C4-2B (cell line): ENCODE measurements around the gene RNF208.

Source experiments
- H3K27ac ChIP-seq: fragments of 450-650 bp; 2 replicates; pipeline ENCODE4 v1.5.1; 2017
- ZFX ChIP-seq: fragments of 450-650 bp; IDR thresholded peaks from 2 replicates; pipeline ENCODE4 v1.6.1; 2017
- TF ChIP-seq, protein P1 (sequence below): fragments of 450-650 bp; conservative IDR thresholded peaks from 2 replicates; pipeline ENCODE4 v1.5.1; 2017; ENCODE audit warnings: mild to moderate bottlenecking

RNF208 gene

DNA sequence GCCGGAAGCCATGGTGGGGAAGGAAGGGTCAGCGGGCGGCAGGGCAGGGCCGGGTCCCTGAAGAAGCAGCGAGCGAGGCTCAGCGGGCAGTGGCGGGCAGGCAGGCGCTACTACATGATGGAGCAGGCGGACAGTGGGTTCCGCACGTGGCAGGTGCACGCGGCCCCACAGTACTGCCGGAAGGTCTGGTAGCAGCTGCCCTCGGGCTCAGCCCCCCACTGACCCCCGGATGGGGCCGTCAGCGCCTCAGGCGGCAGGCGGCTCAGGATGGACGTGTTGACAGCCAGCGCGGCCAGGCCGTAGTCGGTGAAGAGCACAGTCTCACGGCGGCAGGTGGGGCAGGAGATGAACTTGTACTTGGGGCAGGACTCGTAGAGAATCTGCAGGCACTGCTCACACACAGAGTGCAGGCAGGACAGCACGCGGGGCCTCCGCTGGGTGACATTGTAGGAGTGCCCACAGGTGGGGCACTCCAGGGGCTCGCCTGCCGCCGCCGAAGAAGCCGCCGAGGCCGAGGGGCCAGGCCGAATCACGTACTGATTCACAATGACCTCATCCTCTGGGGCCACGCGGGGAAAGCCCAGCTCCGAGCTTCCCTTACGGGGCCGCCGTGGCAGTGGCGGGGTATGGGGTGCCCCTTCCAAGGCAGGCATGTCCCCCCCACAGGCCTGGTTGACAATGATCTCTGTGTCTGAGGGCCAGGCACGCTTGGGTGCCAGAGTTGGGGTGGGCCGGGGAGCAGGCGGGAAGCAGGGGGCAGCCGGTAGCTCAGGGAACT lies 1.5 kb downstream of the RNF208 start:
- TF ChIP-seq ZFX = no peak
- TF ChIP-seq, protein P1, sequence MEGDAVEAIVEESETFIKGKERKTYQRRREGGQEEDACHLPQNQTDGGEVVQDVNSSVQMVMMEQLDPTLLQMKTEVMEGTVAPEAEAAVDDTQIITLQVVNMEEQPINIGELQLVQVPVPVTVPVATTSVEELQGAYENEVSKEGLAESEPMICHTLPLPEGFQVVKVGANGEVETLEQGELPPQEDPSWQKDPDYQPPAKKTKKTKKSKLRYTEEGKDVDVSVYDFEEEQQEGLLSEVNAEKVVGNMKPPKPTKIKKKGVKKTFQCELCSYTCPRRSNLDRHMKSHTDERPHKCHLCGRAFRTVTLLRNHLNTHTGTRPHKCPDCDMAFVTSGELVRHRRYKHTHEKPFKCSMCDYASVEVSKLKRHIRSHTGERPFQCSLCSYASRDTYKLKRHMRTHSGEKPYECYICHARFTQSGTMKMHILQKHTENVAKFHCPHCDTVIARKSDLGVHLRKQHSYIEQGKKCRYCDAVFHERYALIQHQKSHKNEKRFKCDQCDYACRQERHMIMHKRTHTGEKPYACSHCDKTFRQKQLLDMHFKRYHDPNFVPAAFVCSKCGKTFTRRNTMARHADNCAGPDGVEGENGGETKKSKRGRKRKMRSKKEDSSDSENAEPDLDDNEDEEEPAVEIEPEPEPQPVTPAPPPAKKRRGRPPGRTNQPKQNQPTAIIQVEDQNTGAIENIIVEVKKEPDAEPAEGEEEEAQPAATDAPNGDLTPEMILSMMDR = no peak
- no peak overlapping the region; the same call in 1 of the 2 replicates for H3K27ac ChIP-seq

DNA sequence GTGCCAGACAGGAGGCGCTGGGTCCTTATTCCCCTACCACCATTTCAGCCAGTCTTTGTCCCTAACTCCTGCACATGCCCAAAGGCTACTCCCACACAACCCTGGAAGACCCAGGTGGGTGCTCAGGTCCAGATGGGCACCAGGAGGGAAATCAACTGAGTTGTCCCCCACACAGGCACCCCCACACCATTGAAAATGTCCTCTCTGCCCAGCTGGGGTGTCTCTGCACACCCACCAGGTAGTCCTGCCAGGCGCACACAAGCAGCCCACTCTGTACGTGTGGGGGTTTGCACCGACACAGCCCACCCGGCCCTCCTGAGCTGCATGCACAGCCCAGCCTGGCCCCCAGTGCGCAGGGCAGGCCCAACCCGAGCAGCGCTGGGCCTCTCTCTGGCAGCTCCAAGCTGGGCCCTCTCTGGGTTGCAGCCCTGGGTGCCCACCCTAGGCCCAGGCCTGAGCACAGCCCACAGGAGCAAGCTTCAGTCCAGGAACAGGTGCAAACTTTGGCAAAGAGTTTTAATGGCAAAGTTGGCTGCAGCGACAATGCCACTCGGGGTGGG lies 2.2 kb downstream of the RNF208 start:
- H3K27ac ChIP-seq = peak overlapping the region; percentile 98
- TF ChIP-seq, protein P1 = no peak
- TF ChIP-seq ZFX = no peak

DNA sequence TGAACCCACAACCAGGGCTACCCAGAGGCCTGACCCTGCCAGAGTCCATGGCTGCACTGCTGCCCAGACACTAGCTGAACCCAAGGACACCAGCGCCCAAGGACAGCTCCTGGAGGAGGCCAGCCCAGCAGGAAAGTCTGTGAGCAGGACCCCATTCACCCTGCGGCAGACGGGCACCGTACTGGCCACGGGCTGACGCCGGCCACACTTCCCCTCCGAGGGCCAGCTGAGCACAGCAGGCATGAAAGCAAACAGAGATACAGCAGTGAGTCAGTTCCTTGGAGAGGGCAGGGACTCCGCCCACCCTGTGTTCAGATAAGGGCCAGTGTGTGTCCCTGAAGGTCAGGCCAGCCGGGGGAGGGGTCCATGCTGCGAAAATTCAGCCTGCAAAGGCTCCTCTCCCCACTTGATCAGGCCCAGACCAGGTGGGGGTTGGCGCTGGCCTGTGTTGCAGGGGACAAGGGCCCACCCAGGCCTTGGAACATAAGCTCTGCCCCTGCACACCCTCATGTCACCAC lies 3.2 kb downstream of the RNF208 start:
- no peak for TF ChIP-seq ZFX
- TF ChIP-seq, protein P1 = no peak
- H3K27ac ChIP-seq = peak overlapping the region; percentile 98

DNA sequence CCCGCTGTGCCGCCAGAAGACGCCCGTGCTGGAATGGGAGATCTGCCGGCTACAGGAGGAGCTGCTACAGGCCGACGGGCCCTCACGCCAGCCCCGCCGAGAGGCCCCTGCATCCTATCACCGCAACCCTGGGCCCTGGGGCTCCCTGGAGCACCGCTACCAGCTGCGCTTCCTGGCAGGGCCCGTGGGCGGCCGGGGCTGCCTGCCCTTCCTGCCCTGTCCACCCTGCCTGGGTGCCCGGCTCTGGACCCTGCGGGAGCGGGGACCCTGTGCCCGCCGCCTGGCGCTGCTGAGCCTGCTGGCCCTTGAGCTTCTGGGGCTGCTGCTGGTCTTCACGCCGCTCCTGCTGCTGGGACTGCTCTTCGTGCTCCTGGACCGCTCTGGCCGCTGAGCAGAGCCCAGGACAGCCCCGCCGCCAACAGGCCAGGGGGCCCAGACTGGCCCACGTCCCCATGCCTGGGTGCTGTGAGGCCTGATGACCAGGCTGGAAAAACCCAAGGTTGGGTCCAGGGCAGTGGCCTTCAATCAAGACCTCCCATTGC lies 3.8 kb downstream of the RNF208 start:
- TF ChIP-seq ZFX = 0 out of 2 replicates have a peak, but pooled peaks have one; percentile 51
- TF ChIP-seq, protein P1 = no peak
- peak overlapping the region; percentile 98 for H3K27ac ChIP-seq

DNA sequence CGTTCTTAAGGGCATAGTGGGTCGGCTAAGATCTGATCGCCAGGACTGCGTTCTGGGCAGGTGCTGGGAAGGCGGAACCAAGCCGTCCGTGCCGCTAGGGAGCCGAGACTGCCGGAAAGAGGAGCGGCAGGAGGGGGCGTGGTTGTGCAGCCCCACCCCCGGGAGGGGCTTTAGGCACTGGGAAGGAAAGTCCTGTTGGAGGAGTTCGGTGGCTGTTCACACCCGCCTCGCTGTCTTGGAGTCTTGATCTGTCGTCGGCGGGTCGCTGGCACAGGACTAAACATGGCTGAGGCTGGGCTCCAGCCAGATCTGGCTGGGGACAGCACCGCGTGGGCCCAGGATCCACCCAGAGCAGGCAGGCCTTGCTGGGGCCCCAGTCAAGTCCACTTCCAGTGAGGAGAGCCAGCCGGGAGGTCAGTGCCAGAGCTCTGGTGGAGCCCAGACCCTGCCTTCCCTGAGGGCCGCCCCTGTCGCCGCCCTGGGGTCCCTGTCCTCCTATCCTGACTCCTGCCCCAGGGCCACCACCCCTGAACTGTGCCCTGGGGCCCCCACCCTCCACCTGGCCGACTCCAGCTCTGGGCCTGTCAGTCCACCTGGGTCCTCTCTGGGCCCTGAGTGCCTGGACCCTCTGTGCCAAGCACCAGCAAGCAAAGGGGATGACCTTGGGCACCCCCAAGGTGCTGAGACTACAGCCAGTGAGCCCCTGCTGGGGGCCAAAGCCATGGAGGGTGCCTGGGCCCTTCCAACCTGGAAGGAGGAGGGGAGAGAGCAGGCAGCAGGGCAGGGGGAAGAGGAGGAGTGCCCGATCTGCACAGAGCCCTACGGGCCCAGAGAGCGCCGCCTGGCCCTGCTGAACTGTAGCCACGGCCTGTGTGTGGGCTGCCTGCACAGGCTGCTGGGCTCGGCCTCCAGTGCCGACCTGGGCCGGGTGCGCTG lies 4.5 kb downstream of the RNF208 start:
- H3K27ac ChIP-seq = peak overlapping the region; percentile 98
- TF ChIP-seq ZFX = no peak; the same call in 1 of the 2 replicates
- TF ChIP-seq, protein P1 = no peak; the same call in 1 of the 2 replicates

DNA sequence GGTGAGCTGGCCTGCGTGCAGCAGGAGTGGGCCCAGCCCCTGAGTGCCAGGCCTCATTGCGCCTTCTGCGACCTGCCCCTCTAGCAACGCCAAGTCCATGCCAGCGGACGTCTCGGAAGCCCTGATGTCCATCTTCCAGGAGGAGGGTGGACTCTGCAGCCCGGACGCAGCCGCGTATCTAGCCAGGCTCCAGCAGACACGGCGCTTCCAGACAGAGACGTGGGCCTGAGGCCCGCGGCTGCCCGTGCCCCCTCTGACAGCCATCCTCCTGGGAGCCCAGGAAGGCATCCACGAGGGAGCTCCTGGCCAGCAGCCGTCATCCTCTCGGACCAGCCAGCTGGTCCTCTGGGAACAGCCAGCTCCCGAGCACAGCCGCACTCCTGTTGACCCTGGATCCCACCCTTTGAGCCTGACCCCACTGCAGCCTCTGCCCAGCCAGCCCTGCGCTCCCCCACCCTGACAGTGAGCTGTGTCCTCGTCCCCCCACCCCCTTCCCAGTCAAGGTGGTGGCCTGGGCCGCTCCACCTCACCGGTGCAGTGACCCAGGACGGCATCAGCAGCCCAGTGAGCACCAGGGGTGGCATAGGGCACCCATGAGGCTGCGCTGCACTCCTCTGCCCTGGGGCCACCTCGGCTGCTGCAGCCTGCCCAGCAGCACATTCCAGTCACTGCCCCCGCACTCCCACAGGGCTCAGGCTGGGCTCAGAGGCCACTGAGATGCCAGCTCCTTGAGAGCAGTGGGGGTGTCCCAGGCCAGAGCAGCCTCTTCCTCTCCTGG lies 5.7 kb downstream of the RNF208 start:
- peak overlapping the region; percentile 98 for H3K27ac ChIP-seq

More for the DNA sequence above, 5.7 kb downstream of the RNF208 start:
- TF ChIP-seq ZFX = no peak
- TF ChIP-seq, protein P1 = no peak
